ENCODE data around the gene HLA-DQA1.
"Not testable (repeated sequence)": the region's sequence is repeated elsewhere in the genome, so short reads cannot be mapped to it uniquely, and the experiment has no call there.

The HLA-DQA1 gene

DNA sequence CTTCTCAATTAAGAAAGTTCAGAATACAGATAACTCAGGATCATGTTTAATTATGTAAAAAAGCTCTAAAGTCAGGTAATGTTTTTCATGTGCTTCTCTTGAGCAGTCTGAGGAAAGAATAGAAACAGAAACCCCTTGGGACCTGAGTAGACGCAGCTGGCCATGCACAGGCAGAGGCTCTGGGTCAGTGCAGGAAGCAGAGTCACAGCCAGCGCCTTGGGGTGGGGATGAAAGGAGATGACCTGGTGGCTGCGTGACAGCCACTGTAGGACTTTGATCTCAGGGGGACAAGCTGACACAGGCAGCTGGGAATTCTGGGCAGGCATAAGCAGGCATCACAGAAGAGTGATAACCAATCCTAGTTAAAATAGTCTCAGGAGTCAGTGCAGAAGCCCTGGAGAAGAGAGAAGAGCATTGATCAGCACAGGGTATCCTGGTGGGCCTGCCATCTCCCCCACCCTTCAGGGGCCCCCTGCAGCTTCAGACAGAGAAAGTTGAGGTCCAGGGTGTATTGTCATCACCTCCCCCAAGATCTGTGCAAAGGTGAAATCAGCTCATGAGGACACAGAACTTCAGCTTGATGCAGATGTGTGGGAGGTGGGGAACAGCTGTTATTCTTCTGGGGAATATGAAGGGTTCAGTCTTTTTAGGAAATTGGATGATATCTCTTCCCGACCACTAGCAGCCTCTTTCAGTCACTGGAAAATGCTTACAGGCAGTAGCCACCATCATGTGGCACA lies 22.8 kb downstream of the HLA-DQA1 start:
- DNase-seq = no peak

GRCh38 chr6:32662099-32662498 lies 24.9 kb downstream of the HLA-DQA1 start:
- no peak for DNase-seq

DNA sequence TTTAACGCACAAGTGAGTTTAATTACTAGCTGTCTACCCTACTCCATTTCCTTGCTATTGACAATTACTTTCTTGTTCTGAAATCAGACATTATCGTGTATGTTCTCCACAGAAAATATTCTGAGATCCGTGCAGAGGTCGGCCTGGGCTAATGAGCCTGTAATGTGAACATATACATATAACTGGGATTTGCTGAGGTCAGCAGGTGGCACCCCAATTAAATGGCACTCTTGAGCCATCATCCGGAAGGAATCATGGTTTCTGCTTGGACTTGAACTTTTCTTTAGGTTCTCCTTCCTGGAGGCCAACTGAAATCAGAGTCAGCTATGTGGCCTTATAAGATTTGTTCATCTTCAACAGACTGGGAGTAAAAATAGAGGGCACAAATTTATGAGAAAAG lies 25.6 kb downstream of the HLA-DQA1 start:
- DNase-seq = no peak

- no peak for DNase-seq
Measured at GRCh38 chr6:32664354-32664753, 27.1 kb downstream of the HLA-DQA1 start.

DNA sequence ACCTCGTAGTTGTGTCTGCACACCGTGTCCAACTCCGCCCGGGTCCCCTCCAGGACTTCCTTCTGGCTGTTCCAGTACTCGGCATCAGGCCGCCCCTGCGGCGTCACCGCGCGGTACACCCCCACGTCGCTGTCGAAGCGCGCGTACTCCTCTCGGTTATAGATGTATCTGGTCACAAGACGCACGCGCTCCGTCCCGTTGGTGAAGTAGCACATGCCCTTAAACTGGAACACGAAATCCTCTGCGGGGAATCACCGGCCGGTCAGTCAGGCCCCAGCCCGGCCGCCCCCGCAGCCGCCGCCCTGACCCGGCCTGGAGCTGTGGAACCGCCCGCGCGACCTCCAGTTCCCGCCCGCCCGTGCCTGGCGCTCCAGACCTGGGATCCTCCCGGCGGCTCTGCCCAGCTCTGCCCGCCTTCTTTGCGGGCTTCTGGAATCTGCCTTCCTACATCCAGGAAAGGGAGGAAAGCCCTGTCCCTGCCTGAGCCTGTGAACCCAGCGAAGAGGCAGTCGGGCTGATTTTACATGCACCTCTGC lies 27.7 kb downstream of the HLA-DQA1 start:
- DNase-seq = no peak

- DNase-seq = no peak
Measured at GRCh38 chr6:32665661-32666060, 28.5 kb downstream of the HLA-DQA1 start.

DNA sequence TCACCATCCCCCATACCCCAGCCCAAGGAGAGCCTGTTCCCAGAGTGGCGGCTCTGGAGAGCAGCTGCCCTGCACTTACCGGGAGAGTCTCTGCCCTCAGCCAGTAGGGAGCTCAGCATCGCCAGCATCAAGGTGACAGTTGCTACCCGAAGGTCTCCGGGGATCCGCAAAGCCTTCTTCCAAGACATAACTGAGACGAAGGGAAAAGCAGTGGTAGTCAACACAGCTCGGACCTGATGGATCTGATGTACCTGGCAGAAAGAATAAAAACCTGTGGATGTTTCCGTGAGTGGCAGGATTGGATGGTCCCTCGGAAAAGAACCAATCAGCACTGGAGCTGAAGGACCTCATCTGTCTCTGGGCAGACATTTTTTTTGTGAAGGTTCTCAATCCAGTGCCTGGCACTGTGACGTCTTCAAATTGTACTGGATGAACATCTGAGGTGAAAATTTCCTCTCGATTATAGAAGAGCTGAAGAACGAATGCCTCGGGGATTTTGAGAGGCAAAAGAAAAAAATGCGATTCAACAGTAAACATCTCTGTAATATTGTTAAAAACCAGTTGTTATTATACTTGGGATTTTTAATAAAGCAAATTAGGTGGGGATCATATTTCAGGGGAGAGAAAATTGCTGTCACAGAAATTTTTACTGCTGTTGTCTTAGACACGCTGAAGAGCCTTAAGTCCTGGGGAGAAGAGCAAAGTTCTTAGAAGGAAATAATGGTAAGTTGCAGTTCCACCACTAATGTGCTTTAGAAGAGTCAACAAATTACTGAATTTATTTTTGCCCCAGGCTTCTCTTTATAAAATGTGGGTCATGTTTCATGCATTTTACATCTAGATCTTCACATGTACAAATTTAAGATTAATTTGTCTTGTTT lies 29.5 kb downstream of the HLA-DQA1 start, which contains the start of gene HLA-DQB1:
Gene HLA-DQB1, minus strand, starts transcription at position 238 of the 881 bp plus-strand sequence. Its CDS starts 50 bp downstream, at position 188.
- DNase-seq = no peak

DNA sequence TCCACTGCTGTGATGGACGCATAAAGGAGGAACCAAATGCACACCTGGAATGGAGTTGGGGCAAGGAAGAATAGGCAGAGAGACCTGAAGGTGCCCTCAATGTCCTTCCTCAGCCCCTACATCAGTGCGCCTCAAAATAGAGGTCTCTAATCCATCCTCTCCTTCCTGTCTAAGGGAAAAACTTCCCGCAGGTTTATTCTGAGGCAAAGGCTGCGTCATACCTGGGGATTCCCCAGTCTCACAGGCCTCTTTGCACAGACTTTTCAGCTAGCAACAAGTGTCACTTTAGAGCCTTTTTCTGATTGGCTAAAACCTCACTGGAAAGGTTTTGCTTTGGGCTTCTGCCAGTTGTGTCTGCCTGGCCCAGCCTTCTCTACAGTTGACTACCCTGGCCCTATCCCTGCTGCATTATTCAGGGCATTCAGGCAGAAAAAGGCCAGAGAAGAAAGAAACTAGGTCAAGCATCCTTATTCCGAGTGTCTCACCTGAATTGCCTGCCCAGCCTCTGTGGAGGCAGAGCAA lies 31.1 kb downstream of the HLA-DQA1 start:
- no peak for DNase-seq

GRCh38 chr6:32669240-32669639 lies 32.0 kb downstream of the HLA-DQA1 start:
- no peak for DNase-seq

GRCh38 chr6:32669893-32670292 lies 32.7 kb downstream of the HLA-DQA1 start:
- no peak for DNase-seq

DNA sequence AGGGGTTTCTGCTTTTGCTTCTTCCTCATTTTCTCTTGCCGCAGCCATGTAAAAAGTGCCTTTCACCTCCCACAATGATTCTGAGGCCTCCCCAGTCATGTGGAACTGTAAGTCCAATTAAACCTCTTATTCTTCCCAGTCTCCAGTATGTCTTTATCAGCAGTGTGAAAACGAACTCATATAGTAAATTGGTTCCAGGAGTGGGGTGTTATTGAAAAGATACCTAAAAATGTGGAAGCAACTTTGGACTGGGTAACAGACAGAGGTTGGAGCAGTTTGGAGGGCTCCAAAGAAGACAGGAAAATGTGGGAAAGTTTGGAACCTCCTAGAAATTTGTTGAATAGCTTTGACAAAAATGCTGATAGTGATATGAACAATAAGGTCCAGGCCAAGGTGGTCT lies 34.7 kb downstream of the HLA-DQA1 start:
- not testable (repeated sequence) for DNase-seq

- not testable (repeated sequence) for DNase-seq
Measured at GRCh38 chr6:32674123-32674522, 36.9 kb downstream of the HLA-DQA1 start.

- DNase-seq = no peak
Measured at GRCh38 chr6:32679492-32679891, 42.3 kb downstream of the HLA-DQA1 start.

DNA sequence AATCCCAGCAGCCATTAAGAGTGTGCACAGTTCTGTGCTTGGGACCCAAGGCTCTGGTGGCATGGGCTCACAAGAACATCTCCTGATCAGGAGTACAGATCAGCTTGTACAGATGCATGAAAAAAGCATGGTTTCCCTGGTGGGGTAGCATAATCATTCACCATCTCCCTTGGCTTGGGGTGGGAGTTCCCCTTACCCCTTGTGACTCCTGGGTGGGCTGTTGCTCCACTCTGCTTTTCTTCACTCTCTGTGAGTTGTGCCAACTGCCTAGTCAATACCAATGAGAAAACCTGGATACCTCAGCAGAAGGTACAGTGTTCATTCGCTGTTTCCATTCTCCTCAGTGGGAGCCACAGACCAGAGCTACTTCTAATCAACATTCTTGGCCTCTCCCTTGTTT lies 42.8 kb downstream of the HLA-DQA1 start:
- no peak for DNase-seq

DNA sequence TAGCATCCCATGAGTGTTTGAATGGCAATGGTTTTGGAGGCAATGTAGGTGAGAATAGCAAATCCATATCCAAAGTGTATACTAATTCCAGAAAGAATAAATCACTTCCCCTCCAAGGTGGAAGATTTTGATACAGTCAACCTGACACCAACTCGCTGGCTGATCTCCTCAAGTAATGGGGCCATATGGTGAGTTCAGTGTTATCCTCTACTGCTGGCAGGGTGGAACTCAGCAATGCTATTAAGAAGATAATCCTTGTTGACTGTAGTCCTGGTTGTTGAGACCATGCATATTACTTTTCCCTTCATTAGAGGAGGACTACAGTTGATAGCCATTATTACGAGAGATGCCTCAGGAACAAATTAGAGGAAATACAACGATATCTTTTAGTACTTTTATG lies 47.0 kb downstream of the HLA-DQA1 start:
- no peak for DNase-seq

GRCh38 chr6:32685603-32686002 lies 48.4 kb downstream of the HLA-DQA1 start:
- DNase-seq = no peak

GRCh38 chr6:32689531-32690501 lies 52.6 kb downstream of the HLA-DQA1 start:
- no peak for DNase-seq

GRCh38 chr6:32692019-32692418 lies 54.8 kb downstream of the HLA-DQA1 start:
- no peak for DNase-seq

Measured in NCI-H345 (cell line).